ENCODE measurements around the gene SAMD4B.
A peak's percentile ranks its signal among the peaks of the same experiment; 100 is the strongest.

SAMD4B gene

GRCh38 chr19:39410831-39411080 lies 68.5 kb downstream of the SAMD4B start:
- DNase-seq: no peak

- no peak for DNase-seq
Measured at GRCh38 chr19:39411081-39411831, 69.0 kb downstream of the SAMD4B start.

GRCh38 chr19:39411832-39412099 lies 69.5 kb downstream of the SAMD4B start:
- DNase-seq: peak; percentile 98

GRCh38 chr19:39412100-39412866 lies 70.1 kb downstream of the SAMD4B start, which contains the start of gene PLEKHG2:
TSS of gene PLEKHG2 (plus strand) at chr19:39412669. CDS start at chr19:39414087, 1,418 bp downstream.
- DNase-seq: peak; percentile 99

GRCh38 chr19:39412867-39413271 lies 70.6 kb downstream of the SAMD4B start:
- no peak for DNase-seq

- peak; percentile 44 for DNase-seq
Measured at GRCh38 chr19:39413272-39413910, 71.2 kb downstream of the SAMD4B start.

GRCh38 chr19:39413911-39414608 lies 71.8 kb downstream of the SAMD4B start:
- no peak for DNase-seq

- no peak for DNase-seq
Measured at GRCh38 chr19:39415111-39416046, 73.2 kb downstream of the SAMD4B start.

GRCh38 chr19:39416152-39417120 lies 74.2 kb downstream of the SAMD4B start:
- no peak for DNase-seq

GRCh38 chr19:39417463-39418181 lies 75.4 kb downstream of the SAMD4B start:
- no peak for DNase-seq

- no peak for DNase-seq
Measured at GRCh38 chr19:39419003-39419402, 76.8 kb downstream of the SAMD4B start.

GRCh38 chr19:39420769-39421168 lies 78.5 kb downstream of the SAMD4B start:
- DNase-seq: no peak

GRCh38 chr19:39422020-39422419 lies 79.8 kb downstream of the SAMD4B start:
- DNase-seq: no peak

GRCh38 chr19:39423258-39424086 lies 81.3 kb downstream of the SAMD4B start:
- DNase-seq: no peak

- DNase-seq: no peak
Measured at GRCh38 chr19:39424934-39425333, 82.7 kb downstream of the SAMD4B start.

GRCh38 chr19:39425744-39426143 lies 83.5 kb downstream of the SAMD4B start:
- no peak for DNase-seq

- no peak for DNase-seq
Measured at GRCh38 chr19:39426170-39426569, 83.9 kb downstream of the SAMD4B start.

- no peak for DNase-seq
Measured at GRCh38 chr19:39427707-39428106, 85.5 kb downstream of the SAMD4B start.

GRCh38 chr19:39428283-39429112 lies 86.3 kb downstream of the SAMD4B start:
- DNase-seq: no peak
